Activated CD4-positive, alpha-beta T cell treated with anti-CD3 and anti-CD28 coated beads, Interleukin-2, amount 50 U/mL, for 16 hours (primary cell): ENCODE results near the gene KCNH1.
"Not testable (repeated sequence)": the region's sequence is repeated elsewhere in the genome, so short reads cannot be mapped to it uniquely, and the experiment has no call there.

ENCODE experiments used
- DNase-seq: peaks from one replicate; pipeline ENCODE4 v3.0.0-alpha.2; 2020

Gene KCNH1

DNA sequence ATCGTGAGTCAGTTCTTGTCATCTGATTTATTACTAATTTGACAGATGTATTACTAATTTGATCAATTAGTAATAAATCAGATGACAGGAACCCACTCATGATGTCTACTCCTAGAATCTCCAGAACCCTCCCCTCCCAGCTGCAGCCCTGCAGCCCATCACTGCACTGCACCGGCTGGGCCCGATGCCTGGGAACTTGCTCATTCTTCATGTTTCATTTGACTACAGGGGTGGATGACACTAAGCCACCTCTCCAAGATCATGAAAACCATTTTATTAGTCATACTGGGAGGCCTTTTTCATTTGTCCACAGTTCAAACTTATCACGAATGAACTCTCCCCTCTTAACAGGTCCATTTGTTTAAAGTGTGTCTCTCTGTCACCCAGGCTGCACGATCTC, 41.0 kb downstream of the KCNH1 start:
- no peak for DNase-seq

DNA sequence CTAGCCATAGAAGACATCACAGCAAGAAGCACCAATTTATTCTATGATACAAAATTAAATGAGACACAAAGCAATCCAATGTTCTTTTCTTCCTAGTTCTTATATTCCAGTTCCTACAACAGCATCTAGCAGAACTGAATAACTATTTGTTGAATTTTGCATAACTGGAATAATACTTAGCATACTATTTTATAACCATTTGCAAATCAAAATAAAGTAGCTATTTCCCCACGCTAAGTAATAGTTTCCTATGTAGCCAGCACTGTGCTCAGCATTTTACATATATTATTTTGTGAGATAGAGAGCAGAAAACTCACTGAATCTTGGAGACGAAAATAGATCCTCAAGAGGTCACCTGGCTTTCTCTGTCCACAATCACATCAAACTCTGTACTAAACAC, 42.1 kb downstream of the KCNH1 start:
- DNase-seq = no peak

DNA sequence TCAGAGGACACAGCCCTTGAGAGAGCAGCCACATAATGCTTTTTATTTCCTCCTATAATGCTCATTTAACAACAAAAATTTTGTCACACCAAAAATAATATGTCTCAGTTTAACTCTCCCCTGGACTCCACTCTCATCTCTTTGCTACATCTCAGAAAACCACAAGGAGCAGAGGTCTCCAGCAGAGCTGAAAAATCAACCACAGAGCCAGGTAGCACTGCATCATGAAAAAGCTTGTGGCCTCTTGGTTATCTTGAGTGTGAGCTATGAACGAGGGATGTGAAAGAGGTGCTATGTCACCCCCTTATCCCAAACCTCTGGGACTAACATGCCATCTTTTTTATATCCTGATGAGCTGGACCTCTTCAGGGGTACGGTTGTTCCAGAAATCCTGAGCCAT, 44.4 kb downstream of the KCNH1 start:
- no peak for DNase-seq

DNA sequence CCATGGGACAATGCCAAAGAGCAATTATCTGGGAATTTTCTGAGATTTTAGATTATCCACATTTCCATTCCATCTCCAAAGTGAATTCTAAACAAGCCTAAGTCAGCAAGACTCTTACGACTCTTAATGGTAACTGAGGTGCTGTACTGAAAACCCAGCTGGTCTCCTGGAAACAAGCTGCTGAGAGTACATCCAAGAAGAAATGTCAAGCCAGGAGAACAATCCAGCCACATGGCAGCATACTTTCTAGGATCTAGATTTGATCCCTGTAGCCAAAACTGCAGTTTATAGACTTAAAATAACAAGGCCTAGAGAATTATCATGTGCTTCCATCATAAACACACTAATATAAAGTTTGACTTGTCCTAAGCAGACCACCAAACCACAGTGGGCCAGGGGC, 45.8 kb downstream of the KCNH1 start:
- no peak for DNase-seq

DNA sequence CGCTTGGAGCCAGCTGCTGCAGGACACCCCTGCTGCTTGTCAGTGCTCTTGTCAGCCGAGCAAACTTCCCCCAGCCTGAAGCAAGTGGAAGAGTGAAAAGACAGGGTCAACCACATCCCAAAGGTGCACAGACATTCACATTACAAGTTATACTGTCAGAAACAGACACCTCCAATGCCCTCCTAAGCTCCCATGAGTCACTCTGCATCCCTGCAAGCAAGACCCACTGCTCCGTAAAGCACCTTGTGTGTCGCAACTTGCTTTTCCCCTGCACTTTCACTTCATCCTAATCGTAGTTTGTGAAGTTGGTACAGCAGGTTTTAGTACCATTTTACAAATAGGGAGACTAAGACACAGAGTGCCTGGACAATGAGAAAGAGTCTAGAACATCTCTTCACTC, 51.1 kb downstream of the KCNH1 start:
- no peak for DNase-seq

DNA sequence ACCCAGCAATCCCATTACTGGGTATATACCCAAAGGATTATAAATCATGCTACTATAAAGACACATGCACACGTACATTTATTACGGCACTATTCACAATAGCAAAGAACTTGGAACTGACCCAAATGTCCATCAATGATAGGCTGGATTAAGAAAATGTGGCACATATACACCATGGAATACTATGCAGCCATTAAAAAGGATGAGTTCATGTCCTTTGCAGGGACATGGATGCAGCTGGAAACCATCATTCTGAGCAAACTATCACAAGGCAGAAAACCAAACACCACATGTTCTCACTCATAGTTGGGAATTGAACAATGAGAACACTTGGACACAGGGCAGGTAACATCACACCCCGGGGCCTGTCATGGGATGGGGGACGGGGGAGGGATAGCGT, 52.5 kb downstream of the KCNH1 start:
- DNase-seq = not testable (repeated sequence)

DNA sequence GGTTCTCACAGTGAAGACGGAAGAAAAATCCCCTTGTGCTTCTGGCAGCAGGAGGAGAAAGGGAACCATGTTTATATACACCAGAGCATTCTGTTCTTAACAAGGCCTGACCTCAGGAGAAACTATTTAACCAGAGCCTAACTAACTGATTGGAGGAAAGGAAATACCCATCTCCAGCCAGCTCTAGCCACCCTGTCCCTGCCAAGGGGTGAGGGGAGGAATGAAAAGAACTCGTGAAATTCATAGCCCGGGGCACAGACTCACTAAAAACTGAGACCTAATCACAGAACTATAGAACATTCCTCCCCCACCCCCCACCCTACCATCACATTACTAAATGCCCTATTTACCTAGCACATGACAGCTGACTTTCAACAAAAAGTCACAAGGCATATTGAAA, 65.0 kb downstream of the KCNH1 start:
- no peak for DNase-seq

DNA sequence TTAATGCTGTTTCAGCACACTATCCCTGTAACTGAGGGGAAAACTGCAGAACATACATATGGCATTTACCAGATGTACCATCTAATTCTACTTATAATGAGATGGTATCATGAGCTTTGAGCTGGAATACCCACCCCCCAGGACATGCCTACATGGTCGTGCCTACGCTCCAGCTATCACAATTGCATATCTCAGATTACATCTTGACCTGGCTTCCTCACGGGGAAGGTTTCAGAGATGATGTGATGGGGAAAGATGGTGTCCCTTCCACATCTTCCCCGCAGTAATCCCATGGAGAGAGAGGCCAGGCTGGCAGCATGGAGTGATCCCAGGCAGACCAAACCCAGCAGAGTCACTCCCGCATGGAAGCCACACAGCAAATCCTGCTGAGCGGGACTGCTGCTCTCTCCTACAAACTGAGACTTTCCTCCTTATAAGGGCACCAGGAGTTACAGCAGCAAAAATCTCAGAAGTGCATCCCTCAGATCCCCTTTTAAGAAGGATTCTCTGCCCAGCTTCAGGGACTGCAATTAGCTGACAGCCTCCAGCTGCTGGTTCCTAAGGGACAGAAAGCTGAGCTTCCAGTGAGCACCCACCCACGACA, 67.1 kb downstream of the KCNH1 start:
- DNase-seq = no peak

DNA sequence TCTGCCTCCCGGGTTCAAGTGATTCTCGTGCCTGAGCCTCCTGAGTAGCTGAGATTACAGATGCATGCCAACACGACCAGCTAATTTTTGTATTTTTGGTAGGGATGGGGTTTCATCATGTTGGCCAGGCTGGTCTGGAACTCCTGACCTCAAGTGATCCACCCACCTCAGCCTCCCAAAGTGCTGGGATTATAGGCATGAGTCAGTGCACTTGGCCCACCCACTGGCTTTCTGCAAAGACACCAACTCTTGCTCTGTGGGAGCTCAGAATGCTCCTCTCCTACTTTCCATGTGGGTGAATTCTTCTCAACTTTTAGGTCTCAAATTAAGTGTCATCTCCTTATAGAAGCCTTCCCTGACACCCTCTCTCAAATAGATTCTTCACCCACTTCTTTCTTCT, 92.1 kb downstream of the KCNH1 start:
- not testable (repeated sequence) for DNase-seq

DNA sequence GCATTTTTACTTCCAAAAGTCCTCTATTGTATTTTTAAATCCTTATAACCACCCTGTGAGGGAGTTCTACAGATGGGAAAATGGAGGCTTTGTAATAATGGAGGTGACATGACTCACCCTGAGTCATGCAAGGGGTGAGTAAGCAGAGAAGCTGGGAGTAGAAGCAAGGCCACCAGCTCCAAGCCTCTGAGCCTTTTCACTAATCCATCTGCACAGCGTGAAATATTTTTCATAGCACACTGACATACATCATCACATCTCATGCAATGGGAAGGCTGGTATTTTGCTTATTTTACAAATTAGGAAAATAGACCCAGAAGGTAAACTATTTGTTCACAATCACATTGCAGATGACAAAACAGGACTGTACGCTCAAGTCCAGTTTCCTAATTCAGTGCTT, 96.9 kb downstream of the KCNH1 start:
- peak; percentile 29 for DNase-seq

DNA sequence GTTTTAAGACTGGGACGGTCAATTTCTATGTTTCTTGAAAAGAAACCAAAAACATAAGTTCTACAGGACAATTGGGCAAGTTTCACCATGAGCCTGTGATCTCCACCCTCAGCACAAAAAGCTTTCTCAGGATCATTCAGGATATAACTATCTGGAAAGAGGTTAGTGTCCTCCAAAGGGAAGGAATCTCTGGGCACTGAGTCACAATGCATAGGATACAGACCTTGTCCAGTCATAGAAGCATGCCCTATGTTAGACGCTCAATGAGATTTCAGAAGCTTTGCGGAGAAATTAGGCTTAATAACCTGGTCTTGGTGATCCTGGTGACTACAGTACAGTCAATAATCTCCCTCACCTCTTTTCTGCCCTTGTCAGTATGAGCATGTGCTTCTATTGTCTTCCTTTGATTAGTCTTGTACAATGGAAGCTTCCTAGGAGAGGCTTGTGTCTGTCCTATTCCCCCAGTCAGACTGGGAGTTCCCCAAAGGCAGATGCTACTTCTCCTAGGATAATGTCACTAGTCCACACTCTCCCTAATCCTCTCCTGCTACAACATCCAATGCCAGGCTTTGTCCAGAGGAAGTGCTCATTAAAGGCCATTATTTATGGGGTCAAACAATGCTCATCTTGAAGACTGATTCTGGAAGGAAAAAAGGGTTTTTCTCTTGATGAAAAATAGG, 97.4 kb downstream of the KCNH1 start:
- DNase-seq = no peak

DNA sequence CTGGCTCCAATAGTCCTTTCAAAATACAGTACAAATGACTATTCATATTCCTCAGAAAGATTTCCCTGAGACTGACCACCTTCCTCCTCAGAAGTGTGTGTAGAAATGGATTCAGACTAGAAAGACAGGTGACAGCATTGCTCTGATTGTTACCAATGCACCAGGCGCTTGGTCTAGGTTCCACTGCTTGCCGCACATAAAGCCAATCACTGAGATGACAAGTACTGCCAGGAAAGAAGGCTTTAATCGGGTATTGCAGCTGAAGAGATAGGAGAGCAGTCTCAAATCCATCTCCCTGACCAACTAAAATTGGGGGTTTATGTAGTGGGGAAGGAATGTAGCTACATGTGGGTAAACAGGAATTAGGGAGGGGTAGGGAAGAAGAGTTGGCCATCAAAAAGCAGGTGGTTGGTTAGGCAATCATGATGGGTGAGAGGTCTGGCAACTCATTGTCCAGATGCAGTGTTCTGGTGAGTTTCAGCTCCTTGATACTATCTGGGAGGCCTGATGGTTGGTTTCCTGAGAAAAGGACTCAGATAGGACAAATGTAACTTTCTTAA, 98.0 kb downstream of the KCNH1 start:
- DNase-seq = no peak

DNA sequence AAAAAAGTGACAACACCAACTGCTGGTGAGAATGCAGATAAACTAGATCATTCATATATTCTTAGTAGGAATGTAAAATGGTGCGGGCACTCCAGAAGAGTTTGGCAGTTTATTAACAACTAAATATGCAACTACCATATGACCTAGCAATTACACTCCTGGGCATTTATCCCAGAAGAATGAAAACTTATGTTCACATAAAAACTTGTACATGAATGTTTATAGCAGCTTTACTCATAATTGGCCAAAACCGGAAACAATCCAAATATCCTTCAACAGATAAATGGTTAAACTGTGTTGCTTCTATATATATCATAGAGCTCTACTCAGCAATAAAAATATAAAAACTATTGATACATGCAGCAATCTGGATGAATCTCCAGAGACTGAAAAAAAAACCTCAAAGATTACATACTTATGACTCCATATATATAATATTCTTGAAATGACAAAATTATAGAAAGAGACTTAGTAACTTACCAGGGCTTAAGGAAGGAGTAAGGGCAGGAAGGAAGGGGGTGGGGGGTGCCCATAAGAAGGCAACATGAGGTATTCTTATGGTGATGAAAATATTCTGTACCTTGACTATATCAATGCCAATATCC, 99.9 kb downstream of the KCNH1 start:
- DNase-seq = no peak

DNA sequence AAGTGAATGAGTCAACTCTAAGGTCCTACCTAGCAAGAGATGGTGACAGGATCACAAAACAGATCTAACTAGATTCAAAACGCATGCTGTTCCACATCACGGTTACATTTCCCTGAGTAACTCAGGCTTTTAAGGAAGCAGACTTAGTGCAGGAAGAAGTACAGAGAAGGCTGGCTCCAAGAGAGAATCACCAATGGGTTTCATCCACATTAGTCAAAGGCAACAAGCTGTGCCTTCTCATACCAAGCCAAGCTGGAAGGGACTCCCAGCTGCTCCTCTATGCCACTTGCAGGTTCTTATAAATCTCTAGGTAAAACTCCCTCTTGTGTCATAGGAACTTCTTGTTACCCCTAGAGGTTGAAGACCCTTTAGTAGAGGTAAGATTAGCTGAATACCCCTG, 109.0 kb downstream of the KCNH1 start:
- no peak for DNase-seq

DNA sequence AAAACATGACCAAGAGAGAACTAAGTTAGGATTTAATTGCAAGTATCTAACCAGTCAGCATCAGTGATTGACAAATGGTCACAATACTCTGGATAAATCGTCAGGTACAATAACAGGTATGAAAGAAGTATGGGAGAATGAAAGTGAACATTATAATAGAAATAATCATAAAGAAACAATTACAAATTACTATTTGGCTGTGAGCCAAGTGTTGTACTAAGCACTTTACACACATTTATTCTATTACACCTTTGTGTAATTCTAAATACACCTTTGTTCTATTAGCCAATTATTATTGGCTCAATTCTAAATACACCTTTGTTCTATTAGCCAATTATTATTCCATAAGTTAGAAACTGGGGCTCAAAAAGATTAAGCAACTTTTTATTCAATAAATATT, 114.7 kb downstream of the KCNH1 start:
- no peak for DNase-seq

DNA sequence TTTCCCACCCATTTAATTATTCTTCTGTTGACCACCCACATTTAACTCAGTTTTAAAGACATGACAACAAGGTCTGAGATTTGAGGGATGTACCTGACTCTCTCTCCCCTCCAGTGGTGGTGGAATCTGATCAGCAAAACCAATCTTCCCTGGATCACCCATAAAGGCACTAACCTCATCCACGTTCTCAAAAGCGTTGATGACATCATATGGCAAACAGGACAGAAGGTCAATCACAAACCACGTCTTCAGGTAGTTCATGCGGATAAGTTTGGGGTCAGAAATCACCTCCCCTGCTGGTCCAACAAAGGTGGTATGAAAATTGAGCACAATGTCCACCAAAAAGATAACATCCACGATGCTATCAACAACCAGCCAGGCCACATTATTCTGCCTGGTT, 115.3 kb downstream of the KCNH1 start:
- DNase-seq = no peak

DNA sequence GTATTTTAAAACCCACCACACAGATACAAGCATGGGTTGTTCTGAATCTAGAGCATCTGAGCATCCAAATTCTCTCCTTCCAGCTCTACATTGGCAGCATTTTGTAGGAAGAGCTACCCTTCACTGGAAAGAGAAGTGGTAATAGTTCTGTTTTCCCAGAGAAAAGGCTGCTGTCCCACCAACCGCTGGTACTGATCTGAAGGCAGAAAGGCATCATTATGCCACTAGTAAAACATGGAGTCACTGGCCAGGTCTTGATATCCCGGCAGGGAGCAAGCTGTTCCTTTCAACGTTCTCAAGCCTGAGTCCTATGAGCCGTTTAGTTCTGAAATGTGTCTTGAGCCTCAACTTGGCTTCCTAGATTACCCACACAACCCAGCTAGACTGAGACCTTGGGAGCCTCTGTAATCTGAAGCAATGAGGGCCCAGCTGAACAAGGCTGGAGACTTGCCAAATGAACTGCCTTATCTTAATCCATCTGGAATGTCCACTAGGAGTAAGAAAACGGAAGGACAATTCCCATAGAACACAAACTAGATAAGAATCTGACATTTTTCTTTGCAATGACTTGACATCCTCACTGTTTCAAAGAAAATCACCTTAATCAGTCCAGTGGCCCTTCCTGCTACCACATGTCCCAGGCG, 116.8 kb downstream of the KCNH1 start:
- DNase-seq = no peak

DNA sequence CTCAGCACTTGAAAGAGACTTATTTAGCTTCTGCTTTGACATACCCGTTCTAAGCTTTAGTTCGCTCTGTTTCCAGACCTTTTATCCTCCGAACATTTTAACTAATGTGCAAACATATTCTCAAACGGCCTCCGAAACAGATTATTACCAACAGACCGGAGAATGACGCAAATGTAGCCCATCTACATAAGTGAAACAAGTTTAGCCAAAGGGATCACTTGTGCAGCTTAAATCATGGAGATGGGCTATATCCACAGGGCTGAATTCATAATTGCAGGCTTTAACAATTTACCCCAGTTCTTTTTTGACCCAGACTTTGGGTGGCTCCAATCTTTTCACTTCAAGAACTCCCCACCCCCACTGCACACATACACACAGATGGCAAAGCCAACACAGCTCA, 119.7 kb downstream of the KCNH1 start:
- DNase-seq = no peak

DNA sequence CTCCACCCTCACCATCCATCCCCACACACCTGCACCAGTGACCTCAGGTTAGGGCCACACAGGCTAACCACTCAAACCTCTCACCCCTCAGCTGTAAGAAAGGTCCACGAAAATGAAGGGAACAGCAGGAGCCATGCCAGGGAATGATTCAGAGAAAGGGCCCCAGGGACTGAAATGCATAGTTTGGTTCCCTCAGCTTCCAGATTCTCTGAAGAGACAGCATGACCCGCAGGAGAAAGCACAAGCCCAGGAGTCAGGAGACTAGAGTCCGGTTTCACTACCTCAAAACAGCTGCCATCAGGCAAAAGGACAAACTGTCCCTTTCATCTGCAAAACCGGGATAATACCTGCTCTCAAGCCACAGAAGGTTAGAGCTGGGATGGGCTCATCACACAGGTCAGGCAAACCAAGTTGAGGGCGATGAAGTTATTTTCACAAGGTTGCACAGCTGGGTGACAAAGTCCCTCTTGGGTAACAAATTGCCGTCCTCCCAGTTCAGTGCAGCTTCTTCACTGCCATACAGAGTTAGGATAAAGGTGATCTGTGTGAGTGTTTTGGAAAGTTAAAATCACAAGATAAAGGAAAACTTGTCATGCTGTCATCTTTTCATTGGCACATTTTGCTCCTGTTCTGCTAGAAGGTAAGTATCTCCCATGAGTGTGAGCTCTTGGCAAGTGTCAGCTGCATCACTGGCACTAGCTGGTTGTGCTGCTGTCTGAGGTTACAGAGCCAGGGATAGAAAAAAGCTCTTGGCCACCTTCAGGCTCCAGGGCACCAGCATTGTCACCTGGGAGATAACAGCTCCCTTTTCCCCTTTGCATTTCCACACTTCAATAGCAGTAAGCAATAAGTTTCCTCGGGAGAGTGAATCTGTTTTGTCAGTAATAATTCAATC, 120.4 kb downstream of the KCNH1 start:
- DNase-seq = no peak

DNA sequence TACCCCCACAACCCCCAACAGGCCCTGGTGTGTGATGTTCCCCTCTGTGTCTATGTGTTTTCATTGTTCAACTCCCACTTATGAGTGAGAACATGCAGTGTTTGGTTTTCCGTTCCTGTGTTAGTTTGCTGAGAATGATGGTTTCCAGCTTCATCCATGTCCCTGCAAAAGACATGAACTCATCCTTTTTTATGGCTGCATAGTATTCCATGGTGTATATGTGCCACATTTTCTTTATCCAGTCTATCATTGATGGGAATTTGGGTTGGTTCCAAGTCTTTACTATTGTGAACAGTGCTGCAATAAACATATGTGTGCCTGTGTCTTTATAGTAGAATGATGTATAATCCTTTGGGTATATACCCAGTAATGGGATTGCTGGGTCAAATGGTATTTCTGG, 122.8 kb downstream of the KCNH1 start:
- not testable (repeated sequence) for DNase-seq

DNA sequence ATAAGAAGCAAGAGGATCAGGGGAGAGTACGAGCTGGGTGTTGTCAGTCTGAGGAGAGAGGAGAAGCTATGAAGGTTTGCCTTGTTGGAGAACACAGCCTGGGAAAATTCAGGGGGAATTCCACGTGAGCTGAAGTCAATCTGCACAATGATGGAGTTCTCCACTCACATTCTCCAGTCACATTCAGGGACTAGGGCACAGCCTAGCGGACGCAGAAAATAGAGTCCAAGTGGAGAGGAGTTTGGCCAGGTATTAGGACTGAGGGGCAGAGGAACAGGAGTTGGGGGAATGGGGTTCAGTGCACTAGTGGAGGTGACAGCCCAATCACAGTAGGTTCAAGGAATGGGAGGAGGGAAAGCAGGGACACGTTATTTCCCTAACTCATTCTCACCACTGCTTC, 124.0 kb downstream of the KCNH1 start:
- no peak for DNase-seq

DNA sequence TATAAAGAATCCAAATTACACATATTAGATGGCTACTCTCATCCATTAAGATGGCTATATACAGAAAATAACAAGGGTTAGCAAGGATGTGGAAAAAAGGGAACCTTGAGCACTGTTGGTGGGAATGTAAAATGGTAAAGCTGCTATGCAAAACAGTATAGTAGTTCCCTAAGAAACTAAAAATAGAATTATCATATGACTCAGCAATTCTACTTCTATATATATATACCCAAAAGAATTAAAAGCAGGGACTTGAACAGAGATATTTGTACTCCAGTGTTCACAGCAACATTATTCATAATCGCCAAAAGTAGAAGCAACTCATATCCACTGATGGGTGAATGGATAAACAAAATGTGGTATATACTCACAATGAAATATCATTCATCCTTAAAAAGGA, 126.1 kb downstream of the KCNH1 start:
- no peak for DNase-seq

DNA sequence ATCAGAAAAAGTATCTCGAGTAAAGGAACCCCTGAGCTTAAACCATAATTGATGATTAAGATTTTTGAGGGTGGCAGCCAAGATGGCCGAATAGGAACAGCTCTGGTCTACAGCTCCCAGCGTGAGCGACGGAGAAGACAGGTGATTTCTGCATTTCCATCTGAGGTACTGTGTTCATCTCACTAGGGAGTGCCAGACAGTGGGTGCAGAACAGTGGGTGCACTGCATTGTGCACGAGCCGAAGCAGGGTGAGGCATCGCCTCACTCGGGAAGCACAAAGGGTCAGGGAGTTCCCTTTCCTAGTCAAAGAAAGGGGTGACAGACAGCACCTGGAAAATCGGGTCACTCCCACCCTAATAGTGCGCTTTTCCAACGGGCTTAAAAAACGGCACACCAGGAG, 138.0 kb downstream of the KCNH1 start:
- DNase-seq = not testable (repeated sequence)
